ENCODE data around the gene METTL27.
"Not testable (repeated sequence)": the region's sequence is repeated elsewhere in the genome, so short reads cannot be mapped to it uniquely, and the experiment has no call there.

The METTL27 gene

GRCh38 chr7:73839290-73839689 lies 3.0 kb downstream of the METTL27 start:
- no peak for DNase-seq (ENCODE audit: low spot score)

DNA sequence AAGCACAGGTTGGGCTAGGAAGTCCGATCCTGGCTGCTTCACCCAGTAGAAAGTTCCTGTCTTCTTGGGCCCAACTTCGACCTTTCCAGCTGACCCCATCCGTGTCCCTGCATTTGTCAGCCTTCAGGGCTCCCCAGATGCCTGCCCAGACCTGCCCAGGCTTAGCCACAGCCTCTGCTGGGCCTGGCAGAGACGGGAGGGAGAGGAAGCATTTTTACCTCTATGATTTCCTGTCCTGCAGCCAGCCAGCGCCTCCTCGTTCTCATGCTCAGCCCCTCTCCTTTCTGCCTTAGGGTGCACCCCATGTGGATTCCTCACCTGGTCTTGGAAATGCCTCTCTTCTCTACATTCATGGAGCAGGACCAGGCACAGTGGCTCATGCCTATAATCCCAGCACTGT lies 3.7 kb downstream of the METTL27 start:
- no peak for DNase-seq (ENCODE audit: low spot score)

DNA sequence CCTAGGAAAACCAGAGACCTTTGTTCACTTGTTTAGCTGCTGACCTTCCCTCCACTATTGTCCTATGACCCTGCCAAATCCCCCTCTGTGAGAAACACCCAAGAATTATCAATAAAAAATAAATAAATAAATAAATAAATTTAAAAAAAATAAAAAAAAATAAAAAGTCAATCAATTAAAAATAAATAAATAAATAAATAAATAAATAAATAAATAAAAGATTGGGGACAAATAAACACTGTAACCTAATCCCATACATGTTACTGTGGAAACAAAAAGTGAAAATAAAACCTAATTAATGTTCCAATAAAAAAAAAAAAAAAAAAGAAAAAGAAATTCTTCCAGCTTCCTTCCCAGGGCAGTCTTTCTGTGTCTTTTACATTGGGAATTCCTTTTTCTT lies 5.1 kb downstream of the METTL27 start:
- not testable (repeated sequence) for DNase-seq (ENCODE audit: low spot score)

GRCh38 chr7:73834626-73835191 lies 7.6 kb downstream of the METTL27 start:
- DNase-seq (ENCODE audit: low spot score): no peak

DNA sequence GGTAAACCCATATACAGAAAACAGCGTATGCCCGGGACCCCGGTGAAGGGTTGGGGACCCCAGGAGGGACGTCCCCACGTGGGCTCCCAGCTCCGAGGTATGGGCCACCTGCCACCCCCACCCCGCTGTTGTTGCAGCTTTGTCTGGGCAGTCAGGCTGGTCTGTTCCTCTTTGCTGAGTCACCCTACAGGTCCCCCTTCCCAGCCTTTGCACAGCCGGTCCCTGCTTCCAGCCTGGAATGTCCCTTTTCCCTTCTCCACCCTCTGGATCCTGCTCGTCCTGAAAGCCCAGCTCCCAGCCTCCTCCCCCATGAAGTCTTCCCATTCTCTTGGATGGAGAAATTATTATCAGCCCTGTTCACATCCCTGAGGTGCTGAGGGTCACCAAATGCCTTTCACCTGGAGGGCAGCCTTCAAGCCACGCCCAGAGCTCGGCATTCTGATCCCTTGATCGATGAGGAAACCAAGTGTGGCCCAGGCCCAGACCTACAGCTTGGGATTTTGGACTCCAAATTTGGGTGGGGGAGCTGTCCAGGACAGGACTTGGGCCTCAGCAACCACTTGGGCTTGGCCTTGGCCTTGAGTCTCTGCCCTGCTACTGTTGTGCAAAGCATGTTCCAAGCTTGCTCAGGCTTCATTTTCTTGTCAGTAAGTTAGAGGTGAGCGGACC lies 8.9 kb downstream of the METTL27 start:
- no peak for DNase-seq (ENCODE audit: low spot score)

- no peak for DNase-seq (ENCODE audit: low spot score)
Observed at GRCh38 chr7:73832806-73833205, 9.5 kb downstream of the METTL27 start.

DNA sequence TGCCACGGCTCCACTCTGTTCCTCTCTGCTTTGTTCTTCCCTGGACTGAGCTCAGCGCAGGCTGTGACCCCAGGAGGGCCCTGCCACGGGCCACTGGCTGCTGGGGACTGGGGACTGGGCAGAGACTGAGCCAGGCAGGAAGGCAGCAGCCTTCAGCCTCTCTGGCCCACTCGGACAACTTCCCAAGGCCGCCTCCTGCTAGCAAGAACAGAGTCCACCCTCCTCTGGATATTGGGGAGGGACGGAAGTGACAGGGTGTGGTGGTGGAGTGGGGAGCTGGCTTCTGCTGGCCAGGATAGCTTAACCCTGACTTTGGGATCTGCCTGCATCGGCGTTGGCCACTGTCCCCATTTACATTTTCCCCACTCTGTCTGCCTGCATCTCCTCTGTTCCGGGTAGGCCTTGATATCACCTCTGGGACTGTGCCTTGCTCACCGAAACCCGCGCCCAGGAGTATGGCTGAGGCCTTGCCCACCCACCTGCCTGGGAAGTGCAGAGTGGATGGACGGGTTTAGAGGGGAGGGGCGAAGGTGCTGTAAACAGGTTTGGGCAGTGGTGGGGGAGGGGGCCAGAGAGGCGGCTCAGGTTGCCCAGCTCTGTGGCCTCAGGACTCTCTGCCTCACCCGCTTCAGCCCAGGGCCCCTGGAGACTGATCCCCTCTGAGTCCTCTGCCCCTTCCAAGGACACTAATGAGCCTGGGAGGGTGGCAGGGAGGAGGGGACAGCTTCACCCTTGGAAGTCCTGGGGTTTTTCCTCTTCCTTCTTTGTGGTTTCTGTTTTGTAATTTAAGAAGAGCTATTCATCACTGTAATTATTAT lies 10.3 kb downstream of the METTL27 start:
- DNase-seq (ENCODE audit: low spot score): no peak

GRCh38 chr7:73831584-73831833 lies 10.8 kb downstream of the METTL27 start:
- DNase-seq (ENCODE audit: low spot score): no peak

DNA sequence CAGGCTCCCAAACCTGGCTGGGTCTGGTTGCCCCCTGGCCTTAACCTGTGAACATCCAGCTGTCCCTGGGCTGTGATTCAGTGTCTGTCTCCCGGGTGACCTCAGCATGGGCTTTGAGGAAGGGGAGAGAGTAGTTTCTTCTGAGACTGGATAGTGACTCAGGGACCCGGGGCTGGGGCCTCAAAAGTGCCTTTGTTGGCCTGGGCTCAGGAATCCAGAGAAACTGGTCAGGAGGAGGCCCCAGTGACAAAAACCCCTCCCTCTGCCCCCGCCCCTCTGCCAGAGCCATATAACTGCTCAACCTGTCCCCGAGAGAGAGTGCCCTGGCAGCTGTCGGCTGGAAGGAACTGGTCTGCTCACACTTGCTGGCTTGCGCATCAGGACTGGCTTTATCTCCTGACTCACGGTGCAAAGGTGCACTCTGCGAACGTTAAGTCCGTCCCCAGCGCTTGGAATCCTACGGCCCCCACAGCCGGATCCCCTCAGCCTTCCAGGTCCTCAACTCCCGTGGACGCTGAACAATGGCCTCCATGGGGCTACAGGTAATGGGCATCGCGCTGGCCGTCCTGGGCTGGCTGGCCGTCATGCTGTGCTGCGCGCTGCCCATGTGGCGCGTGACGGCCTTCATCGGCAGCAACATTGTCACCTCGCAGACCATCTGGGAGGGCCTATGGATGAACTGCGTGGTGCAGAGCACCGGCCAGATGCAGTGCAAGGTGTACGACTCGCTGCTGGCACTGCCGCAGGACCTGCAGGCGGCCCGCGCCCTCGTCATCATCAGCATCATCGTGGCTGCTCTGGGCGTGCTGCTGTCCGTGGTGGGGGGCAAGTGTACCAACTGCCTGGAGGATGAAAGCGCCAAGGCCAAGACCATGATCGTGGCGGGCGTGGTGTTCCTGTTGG lies 11.4 kb downstream of the METTL27 start, which contains the start of gene CLDN4:
Gene CLDN4 (plus strand): TSS at position 316 of the 903 bp plus-strand sequence. CDS start 206 bp downstream, at position 522.
- DNase-seq (ENCODE audit: low spot score): no peak

GRCh38 chr7:73829921-73830680 lies 12.2 kb downstream of the METTL27 start:
- DNase-seq (ENCODE audit: low spot score): no peak

DNA sequence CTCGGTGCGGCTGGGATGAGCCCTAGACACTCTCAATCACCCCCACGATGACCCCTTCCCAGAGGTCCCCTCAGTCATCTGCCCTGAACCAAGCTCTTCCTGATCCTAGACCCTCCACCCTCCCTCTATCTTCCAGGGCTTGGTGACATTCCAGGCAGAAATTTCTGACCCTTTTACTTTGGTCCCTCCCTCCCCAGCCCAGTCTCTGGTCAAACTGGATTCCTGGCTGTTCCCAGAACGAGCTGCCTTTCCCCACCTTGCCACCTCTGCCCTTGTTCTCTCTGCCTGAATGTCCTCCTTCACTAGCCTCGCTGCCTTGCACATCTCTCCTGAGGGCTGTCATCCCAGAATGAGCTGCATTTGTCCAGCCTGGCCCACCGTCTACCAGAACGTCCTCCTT lies 12.8 kb downstream of the METTL27 start:
- no peak for DNase-seq (ENCODE audit: low spot score)

GRCh38 chr7:73828972-73829371 lies 13.3 kb downstream of the METTL27 start:
- DNase-seq (ENCODE audit: low spot score): no peak

DNA sequence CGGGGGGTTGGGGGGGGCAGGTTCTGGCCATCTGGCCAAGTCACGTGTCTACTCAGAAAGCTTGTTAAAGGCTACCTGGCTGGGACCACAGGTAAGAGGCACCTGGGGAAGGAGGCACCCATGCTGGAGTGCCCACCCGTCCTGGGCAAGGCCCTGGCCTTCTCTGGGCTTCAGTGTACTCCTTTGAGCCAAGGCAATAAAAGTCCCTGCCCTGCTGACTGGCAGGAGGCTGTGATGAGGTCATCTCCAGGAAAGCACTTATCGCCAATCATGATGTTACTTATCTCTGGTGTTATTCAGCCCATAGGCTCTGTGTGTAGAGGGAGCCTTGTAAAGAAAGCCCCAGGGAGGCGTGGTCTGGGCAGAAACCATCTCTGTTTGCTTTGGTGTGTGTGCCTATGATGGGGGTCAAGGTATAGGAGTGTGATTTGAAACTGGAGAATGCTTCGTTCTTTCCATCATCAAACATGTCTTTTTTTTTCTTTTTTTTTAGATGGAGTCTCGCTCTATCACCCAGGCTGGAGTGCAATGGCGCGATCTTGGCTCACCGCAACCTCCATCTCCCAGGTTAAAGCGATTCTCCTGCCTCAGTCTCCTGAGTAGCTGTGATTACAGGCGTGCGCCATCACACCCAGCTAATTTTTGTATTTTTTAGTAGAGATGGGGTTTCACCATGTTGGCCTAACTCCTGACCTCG lies 14.1 kb downstream of the METTL27 start:
- peak; percentile 57 for DNase-seq (ENCODE audit: low spot score)

DNA sequence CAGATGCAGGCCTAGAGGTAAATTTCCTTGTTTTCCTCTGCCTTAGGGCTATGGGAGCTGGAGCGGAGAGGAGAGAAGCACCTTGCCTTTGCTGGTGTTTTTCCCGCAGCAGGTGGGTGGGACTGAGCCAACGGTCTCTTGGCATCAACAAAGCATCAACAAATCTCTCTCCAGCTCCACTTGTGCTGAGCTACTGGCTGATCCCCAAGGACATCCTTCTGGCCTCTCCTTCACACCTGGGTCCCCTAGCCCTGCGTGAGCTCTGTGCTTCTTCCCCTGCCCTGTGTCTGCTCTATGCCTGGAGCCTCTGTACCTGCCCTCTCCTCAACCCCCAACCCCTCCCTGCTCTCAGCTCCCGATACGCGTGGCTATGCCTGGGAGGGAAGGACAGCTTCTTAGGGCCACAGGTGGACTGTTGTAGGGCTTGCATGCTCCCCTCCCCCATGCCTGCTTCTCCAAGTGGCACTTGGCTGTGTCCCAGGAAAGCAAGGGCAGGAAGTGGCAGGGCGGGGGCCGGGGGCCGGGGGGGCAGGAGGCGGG lies 14.7 kb downstream of the METTL27 start:
- no peak for DNase-seq (ENCODE audit: low spot score)

DNA sequence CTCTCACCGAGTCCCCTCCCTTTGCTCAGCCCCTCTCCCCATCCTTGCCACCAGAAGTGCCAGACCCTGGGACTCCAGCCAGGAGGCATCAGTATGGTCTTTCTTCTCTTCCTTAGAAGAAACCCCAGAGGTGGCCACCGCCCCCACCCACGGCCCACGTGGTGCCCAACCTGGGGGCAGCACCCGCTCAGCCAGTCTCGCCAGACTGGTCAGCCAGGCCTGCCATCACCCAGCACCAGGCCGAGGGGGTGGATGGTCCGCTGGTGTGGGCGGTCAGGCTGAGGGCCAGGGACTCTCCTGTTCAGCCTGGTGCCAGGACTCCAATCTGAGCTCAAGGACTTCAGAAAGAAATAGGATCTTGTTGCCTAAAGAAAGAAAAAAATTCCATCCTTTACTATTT lies 17.3 kb downstream of the METTL27 start:
- no peak for DNase-seq (ENCODE audit: low spot score)

DNA sequence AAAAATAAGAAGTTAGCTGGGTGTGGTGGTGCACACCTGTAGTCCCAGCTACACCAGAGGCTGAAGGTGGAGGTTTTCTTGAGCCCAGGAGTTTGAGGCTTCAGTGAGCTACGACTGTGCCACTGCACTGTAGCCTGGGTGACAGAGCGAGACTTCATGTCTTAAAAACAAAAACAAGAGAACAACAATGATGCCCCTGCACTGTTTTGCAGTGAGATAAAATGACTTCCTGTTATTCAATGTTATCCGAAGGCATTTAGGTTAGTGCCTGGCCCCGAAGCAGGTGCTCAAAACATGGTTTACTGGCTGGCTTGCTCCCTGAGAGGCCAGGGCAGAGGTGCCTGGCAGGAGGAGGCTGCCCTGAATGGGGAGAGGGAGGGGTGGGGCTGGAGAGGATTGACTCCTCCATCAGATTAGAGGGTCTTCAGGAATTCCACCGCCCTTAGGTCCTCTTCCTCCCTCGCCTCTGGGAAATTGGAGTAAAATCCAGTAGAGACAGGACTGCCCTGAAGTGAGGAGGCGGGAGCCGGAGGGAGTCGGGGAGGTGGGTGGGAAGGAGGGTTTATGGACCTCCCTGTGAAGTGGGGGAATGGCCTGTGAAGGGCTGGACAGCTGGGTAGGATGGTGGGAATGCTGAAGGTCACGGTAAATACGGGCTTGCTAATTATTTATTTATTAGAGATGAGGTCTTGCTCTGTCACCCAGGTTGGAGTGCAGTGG lies 18.3 kb downstream of the METTL27 start:
- no peak for DNase-seq (ENCODE audit: low spot score)

DNA sequence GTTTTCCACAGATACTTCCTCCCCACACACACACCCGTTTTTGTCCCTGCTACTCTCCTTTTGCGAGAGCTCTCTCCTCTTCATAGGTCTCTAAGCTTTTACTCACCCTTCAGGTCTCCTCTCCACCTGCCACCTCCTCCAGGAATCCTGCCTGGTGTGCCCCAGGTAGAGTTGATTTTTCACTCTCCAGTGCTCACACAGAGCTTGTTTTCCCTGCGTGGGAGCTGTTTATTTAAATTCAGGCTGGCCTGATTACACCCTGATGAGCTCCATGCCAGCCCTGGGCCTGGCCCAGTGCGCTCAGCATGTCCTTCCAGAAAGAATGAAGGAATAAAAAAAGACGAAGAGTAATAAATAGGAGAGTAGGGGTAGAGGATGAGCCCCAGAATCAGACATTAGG lies 19.1 kb downstream of the METTL27 start:
- no peak for DNase-seq (ENCODE audit: low spot score)

DNA sequence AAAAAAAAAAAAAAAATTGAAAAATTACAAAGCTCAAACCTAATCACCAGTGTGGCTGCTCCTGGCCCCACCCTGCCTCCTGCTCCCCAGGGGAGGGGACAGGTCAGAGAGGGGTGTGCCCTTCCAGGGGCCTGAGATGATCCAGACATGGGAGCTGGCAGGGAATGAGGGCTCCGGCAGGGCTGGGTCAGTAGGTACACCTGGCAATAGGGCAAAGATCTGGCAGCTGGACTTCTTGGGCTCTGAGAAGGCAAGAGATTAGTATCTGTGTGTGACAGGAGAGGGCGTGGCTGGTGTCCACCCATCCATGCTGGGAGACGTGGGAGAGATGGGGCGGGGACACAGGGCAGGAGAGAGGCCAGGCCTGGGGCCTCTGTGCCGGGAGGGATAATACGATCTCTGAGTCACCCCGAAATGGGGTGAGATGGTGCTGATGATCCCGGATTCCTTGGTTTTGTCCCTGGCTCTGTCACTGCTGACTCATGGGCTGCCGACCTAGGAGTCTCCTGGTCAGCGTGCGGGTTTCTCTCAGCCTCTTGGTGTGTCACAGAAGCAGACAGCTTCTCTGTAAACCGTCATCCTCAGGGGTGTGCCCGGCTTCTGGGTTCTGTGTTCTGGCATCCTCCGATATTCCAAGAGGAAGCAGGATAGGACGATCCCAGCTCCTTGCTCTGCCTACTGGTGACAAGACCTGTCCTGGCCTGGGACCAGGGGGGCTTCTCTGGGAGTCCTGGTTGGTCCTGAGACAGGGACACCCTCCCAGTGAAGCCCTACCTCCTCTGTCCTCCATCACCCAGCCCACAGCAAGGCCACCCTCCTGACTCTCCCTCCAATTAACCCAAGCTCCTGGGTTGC lies 19.8 kb downstream of the METTL27 start:
- peak; percentile 96 for DNase-seq (ENCODE audit: low spot score)

Measured in AG08396 (cell line).